ENCODE data around the gene CIT.
"Not testable (repeated sequence)": the region's sequence is repeated elsewhere in the genome, so short reads cannot be mapped to it uniquely, and the experiment has no call there.

Gene CIT

GRCh38 chr12:119876761-119877638 is at the start of gene CIT:
CIT (minus strand) TSS chr12:119877320; CDS start chr12:119876168, 1,152 bp downstream.
- DNase-seq = peak; percentile 95

DNA sequence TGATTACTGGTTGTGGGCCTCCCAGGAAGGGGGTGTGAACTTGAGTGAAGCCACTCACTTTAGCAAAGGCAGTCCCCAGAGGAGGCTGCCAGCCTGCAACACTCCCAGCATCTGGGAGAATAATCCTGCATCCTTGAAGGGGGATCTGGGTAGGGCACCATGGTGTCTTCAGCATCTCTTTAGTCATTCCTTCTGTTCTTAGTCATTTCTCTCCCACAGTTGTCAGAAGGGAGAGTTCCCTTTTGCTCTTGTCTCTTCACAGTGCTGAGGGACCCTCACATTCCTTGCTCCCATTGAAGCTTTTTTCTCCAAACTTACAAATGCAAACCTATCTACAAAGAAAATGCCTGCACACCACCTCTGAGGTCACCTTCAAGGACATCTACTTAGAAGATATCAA is 48.1 kb upstream of the CIT start:
- no peak for DNase-seq

- no peak for DNase-seq
Measured at GRCh38 chr12:119920064-119920463, 42.9 kb upstream of the CIT start.

DNA sequence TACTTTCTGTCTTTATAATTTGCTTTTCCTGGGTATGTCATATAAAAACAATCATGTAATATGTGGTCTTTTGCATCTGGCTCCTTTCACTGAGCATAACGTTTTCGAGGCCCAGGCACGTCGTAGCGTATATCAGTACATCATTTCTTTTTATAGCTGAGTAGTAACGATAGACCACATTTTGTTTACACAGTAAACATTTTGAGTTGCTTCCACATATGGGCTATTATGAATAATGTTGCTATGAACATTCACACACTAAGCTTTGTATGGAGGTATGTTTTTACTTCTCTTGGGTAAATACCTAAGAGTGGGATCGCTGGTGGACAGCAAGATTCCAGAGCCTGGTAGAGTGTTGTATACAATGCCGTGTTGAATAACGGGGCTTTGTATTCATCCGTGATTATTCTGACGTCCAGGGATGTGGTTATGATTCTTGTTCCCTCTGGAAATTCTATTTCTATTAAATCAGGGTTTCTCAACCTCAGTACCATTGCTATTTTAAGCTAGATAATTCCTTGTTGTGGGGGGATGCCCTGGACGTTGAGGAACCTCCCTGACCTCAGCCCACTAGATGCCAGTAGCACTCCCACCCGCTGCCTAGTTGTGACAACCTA is 38.9 kb upstream of the CIT start:
- DNase-seq = no peak

- no peak for DNase-seq
Measured at GRCh38 chr12:119914666-119915065, 37.5 kb upstream of the CIT start.

- DNase-seq = no peak
Measured at GRCh38 chr12:119913536-119914330, 36.6 kb upstream of the CIT start.

- DNase-seq = no peak
Measured at GRCh38 chr12:119911182-119911581, 34.1 kb upstream of the CIT start.

GRCh38 chr12:119910586-119910985 is 33.5 kb upstream of the CIT start:
- no peak for DNase-seq

GRCh38 chr12:119902084-119902509 is 25.0 kb upstream of the CIT start:
- peak; percentile 84 for DNase-seq

GRCh38 chr12:119901670-119902069 is 24.6 kb upstream of the CIT start:
- no peak for DNase-seq

- DNase-seq = no peak
Measured at GRCh38 chr12:119894916-119895315, 17.8 kb upstream of the CIT start.

GRCh38 chr12:119892611-119893010 is 15.5 kb upstream of the CIT start:
- DNase-seq = not testable (repeated sequence)

- DNase-seq = no peak
Measured at GRCh38 chr12:119885549-119885948, 8.4 kb upstream of the CIT start.

- DNase-seq = not testable (repeated sequence)
Measured at GRCh38 chr12:119883791-119884190, 6.7 kb upstream of the CIT start.

- DNase-seq = no peak
Measured at GRCh38 chr12:119883237-119883636, 6.1 kb upstream of the CIT start.

DNA sequence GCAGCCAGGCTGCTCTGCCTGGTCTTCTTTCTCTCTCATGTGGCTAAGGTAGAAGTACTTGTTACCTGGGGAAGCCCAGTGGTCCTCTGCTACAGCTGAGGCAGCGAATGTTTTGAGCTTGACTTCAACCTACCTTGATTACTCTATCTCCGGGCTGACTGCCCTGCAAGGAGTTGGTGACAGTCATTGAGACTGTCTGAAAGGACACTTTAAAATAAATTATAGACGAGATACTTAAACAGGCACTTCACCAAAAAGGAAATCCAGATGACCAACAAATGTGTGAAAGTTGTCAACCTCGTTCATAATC is 474 bp upstream of the CIT start:
- DNase-seq = no peak

- no peak for DNase-seq
Measured at GRCh38 chr12:119870457-119870856, 6.7 kb downstream of the CIT start.

- no peak for DNase-seq
Measured at GRCh38 chr12:119869720-119870119, 7.4 kb downstream of the CIT start.

- no peak for DNase-seq
Measured at GRCh38 chr12:119868992-119869391, 8.1 kb downstream of the CIT start.

DNA sequence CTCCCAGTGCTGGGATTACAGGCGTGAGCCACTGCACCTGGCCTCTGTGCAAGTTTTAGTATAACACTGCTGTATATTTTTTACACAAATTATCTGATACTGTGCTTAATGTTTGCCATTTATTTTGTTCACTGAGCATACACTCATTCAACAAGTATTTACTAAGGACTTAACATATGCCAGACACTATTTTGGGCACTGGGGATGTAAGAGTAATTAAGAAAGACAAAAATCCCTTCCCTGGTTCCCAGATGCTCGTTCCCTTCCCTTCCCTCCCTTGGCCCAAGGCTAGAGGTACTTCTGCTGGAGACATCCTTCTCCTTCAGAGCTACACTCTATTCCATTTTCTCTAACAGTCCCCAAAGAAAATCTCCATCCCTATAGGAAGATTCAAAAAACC is 12.5 kb downstream of the CIT start:
- DNase-seq = no peak

- DNase-seq = no peak
Measured at GRCh38 chr12:119859241-119859640, 17.9 kb downstream of the CIT start.

DNA sequence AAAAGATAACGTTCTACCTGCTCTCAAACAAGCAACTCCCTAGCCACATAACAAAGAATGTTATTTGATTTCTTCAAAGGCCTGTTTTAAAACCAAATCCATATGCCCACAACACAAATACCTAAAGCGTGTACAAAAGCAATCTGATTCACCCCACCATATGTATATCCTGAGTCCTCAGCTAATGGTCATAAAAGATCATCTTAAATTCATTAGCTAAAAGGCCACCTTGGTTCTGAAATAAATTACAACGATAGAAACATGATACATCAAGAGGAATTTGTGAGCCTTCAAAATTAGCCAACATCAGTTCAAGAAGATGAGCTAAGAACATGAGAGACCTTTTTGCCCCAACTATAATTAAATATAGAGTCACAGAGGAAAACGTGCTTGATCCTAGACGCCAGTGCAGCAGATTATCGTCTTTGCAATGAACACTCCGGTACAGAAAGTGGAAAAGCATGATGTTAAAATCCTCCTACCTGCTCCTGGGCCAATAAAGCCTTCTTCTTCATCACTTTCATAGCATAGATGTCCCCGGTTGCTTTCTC is 20.0 kb downstream of the CIT start:
- no peak for DNase-seq

- no peak for DNase-seq
Measured at GRCh38 chr12:119850330-119850729, 26.8 kb downstream of the CIT start.
